AG09319 (cell line): ENCODE data around the gene DGKD.

Experiments used
- DNase-seq: peaks from one replicate; pipeline ENCODE4 v3.0.0-alpha.2; 2010; ENCODE audit warnings: low read depth; ENCODE audit errors: extremely low read depth
- CTCF ChIP-seq: IDR thresholded peaks from 2 replicates; pipeline ENCODE4 v1.5.1; 2011; ENCODE audit warnings: low read depth, mild to moderate bottlenecking, inconsistent platforms, low read length, moderate library complexity

Gene DGKD

GRCh38 chr2:233418761-233419546 lies 64.7 kb downstream of the DGKD start:
- no peak for TF ChIP-seq CTCF
- DNase-seq = no peak

- no peak for DNase-seq
- no peak for TF ChIP-seq CTCF
These were observed 65.5 kb downstream of the DGKD start for GRCh38 chr2:233419602-233420391.

- no peak for TF ChIP-seq CTCF
- no peak for DNase-seq
These were observed 67.0 kb downstream of the DGKD start for GRCh38 chr2:233421091-233421816.

- TF ChIP-seq CTCF = no peak
- no peak for DNase-seq
These were observed 67.9 kb downstream of the DGKD start for GRCh38 chr2:233422050-233422639.

GRCh38 chr2:233422649-233423551 lies 68.6 kb downstream of the DGKD start:
- TF ChIP-seq CTCF = no peak
- no peak for DNase-seq

- no peak for DNase-seq
- TF ChIP-seq CTCF = no peak
These were observed 69.2 kb downstream of the DGKD start for GRCh38 chr2:233423552-233423860.
